Stimulated activated CD4-positive, alpha-beta T cell treated with anti-CD3 and anti-CD28 coated beads, Interleukin-1b, Interleukin-23, amount 100 ng/mL, for 48 hours (primary cell): ENCODE measurements around the gene PHOX2B.

Experiments used
- DNase-seq: peaks from one replicate; pipeline ENCODE4 v3.0.0-alpha.2; 2020

The PHOX2B gene

DNA sequence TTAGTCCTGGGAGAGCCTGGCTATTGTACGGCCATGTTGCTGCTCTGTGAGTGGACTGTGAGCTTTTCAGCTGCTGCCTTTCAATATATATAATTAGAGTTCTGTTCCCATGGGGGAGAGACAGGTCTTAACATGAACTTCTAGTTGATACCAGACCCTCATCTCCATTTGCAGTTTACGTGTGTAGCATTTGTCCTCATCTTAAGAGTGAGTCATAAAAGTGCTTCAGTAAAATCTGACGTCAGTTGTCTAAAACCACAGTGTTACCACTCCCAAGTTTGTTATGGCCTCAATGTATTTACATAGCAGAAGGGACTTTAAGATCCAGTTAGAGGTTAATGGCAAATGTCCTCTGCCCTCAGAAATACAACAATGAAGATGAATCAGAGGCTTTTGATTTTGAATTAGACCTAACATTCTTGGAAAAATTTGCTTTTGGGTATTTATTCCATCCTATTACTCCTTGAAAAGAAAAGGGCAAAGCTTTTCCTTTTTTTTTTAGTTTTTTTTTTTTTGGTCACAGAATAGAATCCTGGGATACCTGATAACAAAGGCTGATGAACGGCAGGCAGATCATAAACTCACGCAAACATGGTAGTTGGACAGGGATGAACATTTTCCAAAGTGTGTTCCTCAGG is 38.6 kb downstream of the PHOX2B start:
- DNase-seq: no peak

DNA sequence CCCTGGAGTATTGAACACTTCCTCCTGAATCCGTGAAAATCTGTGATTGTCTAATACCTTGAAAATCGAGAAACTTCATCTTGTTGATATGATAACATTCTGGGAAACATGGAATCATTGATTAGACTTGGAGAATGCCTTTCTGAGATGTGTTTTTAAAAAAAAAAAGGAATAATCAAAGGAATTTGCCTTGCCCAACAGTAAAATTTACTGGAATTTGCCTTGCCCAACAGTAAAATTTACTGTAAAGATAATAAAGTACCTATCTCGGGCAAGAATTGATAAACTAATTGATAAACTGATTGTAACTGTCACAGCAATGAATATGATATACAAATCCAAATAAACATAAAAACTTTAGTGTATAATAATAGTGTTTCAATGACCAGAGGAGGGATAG is 44.7 kb downstream of the PHOX2B start:
- DNase-seq: no peak

DNA sequence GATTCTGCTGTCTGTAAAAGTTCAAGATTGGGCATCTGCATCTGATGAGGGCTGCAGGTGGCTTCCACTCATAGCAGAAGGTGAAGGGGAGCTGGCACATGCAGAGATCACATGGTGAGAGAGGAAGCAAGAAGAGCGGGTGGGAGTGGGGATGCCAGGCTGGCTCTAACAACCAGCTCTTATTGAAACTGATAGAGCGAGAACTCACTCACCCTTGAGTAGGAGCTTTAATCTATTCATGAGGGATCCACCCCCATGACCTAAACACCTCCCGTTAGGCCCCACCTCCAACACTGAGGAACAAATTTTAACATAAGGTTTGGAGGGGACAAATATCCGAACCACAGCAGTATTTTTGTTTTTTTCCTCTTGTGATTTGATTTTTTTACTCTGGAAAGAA is 45.8 kb downstream of the PHOX2B start:
- DNase-seq: no peak

DNA sequence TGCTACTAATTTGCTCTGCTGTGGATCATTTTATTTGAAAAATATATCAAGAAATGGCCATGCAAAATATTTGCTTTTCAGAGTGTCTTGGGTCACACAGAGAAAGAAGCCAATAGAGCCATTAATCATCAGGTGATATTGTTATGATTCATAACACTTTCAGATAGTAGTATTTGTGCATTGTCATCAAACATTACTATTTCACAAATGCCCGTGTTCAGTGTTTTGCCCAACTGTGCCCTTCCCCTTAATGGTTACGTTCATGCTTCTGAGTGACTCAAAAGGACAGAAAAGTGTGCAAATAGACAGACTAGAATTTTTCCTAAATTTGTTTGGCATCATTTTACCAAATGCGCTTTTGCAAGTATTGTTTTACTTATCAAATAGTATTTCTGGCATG is 46.5 kb downstream of the PHOX2B start:
- DNase-seq: no peak

DNA sequence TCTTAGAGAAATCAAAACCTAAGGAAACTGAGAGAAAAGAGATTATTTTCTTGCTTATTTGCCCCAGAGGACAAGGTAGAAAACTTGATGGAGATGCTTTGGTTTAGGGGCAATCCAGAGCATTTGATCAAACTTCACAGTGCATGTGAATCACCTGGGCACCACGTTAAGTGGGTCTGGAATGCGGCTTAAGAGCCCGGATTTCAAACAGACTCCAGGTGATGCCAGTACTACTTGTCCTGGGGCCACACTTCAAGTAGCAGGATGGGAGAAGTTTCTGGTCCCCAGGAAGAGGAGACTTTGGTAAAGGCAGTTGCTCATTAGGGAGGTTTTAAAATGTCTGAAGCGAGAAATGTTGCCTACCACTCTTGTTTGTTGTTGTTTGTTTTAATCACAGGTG is 51.8 kb downstream of the PHOX2B start:
- no peak for DNase-seq

DNA sequence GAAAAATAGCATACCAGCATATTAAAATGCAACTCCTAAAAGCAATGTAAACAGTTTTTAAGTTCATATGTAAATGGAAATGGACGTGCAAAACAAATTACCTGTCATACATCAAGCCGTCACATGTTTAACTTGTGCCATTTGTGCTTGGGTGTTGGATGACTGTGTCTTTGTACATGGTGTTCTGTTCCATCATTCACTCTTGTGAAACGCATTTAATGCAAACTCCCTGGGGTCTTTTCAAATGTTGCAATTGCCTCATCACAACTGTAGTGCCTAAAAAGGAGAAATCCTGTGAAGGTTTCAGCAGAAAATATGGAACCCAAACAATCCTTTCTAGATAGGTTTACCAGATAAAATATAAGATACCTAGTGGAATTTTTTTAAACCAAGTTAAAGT is 52.4 kb downstream of the PHOX2B start:
- no peak for DNase-seq
